NCI-H2107 (cell line): ENCODE data around the gene SEC24C.
"Not testable (repeated sequence)": the region's sequence is repeated elsewhere in the genome, so short reads cannot be mapped to it uniquely, and the experiment has no call there.

Experiments used
- DNase-seq: peaks from one replicate; lab custom pipeline; 2025; lab: John Stamatoyannopoulos, UW

SEC24C gene

GRCh38 chr10:73796035-73796434 is 51.9 kb downstream of the SEC24C start:
- DNase-seq = not testable (repeated sequence)

DNA sequence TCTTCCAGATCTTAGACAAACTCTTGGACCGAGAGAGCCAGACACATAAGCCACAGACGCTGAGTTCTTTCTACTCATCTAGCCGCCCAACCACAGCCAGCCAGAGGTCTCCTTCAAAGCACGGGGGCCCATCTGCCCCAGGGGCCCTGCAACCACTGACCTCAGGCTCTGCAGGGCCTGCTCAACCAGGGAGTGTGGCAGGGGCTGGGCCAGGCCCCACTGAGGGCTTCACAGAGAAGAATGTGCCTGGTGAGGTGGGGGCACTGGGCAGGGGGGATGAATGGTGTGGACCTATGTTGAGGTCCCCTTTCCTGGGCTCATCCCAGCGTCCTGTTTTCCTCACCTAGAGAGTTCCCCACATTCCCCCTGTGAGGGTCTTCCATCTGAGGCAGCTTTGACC is 52.6 kb downstream of the SEC24C start:
- no peak for DNase-seq

DNA sequence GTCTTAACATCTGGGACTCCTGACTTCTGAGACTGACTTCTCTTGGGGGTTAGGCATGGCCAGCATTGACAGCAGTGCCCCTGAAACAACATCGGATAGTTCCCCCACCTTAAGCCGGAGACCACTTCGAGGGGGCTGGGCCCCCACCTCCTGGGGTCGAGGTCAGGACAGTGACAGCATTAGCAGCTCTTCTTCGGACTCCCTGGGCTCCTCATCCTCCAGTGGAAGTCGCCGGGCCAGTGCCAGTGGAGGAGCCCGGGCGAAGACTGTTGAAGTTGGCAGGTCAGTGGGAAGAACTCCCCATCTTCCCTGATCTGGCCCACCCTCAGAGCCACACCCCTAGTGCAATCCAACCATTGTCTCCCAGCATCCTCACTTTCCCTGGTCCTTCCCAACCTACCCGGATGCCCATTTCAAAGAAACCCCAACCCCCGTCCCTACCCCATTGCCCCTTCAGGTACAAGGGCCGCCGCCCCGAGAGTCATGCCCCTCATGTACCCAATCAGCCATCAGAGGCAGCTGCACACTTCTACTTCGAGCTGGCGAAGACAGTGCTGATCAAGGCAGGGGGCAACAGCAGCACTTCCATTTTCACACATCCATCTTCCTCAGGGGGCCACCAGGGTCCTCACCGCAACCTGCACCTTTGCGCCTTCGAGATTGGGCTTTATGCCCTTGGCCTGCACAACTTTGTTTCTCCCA is 53.3 kb downstream of the SEC24C start:
- no peak for DNase-seq

DNA sequence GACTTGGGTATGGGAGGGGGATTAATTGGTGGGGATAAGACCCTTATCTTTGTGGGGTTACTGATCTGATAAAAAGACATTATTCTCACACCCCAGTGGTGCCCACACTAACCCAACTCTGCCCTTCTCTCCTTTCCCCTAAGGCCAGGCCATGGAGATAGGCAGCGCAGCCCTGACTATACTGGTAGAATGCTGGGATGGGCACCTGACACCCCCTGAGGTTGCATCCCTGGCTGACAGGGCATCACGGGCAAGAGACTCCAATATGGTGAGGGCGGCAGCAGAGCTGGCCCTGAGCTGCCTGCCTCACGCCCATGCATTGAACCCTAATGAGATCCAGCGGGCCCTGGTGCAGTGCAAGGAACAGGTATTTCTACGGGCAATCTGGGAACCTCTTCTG is 53.9 kb downstream of the SEC24C start:
- no peak for DNase-seq

DNA sequence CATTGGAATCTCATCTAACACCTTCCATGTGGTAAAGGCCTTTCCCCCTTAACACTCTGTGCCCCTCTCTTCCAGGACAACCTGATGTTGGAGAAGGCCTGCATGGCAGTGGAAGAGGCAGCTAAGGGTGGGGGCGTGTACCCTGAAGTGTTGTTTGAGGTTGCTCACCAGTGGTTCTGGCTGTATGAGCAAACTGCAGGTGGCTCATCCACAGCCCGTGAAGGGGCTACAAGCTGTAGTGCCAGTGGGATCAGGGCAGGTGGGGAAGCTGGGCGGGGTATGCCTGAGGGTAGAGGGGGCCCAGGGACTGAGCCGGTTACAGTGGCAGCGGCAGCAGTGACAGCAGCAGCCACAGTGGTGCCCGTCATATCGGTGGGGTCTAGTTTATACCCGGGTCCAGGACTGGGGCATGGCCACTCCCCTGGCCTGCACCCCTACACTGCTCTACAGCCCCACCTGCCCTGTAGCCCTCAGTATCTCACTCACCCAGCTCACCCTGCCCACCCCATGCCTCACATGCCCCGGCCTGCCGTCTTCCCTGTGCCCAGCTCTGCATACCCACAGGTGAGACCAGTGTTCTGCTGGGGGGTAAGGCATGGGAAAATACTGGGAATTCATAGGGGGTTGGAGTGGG is 54.9 kb downstream of the SEC24C start:
- no peak for DNase-seq

DNA sequence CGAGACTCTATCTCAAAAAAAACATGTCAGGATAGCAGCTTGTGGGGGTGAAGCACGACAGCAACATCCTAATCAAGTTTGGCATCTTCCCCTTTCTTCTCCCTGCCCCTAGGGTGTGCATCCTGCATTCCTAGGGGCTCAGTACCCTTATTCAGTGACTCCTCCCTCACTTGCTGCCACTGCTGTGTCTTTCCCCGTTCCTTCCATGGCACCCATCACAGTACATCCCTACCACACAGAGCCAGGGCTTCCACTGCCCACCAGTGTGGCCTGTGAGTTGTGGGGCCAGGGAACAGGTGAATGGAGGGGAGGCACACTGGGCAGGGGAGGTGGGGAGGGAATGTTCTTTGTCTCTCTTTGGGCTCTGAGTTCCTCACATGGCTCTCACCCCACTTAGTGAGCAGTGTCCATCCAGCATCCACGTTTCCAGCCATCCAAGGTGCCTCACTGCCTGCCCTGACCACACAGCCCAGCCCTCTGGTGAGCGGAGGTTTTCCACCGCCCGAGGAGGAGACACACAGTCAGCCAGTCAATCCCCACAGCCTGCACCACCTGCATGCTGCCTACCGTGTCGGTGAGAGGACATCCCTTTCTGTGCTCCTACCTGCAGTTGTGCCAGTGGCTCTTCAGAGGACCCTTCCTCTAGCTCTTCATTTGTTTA is 55.9 kb downstream of the SEC24C start:
- DNase-seq = no peak

- DNase-seq = no peak
Observed at GRCh38 chr10:73800560-73801252, 56.5 kb downstream of the SEC24C start.

- no peak for DNase-seq
Observed at GRCh38 chr10:73801253-73801590, 57.0 kb downstream of the SEC24C start.

- no peak for DNase-seq
Observed at GRCh38 chr10:73802276-73802991, 58.3 kb downstream of the SEC24C start.

- DNase-seq = no peak
Observed at GRCh38 chr10:73803680-73804286, 59.6 kb downstream of the SEC24C start.

DNA sequence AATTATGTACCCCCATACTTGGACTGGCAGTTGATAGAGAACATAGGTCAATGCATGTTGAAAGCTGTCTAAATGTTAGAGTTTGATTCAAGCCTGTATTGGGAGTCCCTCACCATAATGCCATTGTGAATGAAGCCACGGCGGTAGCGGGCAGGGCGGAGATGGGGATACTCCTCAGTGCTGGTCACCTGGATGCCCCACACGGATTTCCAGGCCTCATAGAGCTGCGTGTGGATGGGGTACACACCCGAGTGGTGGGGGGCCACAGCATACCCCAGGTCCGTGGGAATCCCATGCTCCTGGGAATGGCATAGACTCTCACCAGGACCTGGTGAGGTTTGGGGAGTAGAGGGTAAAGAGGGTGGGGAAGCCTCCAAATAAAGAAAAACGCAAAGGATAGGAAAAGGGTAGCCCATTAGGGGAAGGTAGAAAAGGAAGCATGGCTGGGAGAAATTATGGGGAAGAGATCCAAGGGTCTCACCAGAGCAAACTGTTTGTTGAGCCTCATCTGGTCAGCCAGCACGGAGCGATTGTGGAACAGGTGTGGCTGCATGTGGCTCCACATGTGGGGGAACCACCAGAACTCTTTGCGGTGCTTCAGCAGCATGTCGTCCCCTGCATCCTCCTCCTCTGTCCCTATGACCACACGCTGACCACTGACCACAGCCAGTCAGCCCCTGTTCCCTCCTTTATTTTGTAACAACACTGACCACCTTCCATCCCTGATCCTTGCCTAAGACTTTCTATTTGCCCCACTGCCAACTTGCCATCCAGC is 62.2 kb downstream of the SEC24C start:
- no peak for DNase-seq

DNA sequence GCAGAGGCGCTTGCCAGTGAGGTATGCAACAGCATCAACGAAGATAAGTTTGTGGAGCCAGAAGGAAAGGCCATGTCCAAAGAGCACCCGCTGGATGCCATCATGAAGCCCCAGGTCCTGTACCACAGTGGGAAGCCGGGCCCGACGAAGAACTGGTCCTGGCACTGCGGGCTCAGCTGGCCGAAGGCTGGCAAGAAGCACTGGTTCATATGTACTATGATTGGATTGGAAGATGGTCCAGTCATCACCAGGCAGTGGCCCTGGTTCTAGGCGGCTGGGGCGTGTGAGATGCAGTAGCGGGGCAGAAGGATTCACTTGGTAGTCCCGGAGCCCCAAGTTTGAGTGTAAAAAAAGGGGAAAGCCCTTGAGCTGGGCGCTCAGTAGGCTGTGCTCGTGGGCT is 63.3 kb downstream of the SEC24C start:
- DNase-seq = no peak

DNA sequence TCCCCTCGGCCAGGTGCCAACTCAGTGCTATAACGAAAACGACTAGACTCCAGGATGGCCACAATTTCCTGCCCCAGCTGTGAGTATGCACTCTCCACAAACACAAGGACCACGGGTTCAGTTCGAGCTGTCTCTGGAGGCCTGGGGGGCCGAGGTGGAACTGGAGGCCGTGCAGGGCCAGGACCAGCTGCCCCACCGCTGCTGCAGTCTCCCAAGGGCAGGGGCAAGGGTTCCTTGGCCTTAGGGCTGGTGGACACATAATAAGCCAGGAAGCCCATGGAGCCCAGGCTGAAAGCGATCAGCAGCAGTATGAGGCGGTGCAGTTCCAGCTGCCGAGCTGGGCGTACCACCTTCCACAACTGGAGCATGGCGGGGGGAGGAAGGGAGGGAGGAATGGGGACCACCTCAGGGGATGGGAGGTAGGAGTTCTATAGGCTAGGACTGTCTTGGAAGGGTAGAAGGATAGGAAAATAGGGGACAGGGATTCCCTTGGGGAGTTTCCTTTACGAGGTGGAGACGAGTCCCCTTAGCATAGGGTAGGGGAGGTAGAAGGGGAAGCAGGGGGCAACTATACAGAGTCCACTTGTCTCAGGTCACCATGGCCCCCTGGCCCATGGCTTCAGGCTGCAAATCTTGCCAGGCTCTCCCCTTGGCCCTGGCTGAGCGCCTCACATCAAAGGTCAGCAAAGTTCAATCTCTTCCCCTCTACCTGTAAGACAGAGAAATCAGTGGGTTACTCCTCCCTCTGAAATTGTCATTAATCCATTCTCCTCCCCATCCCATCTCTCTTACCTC is 64.0 kb downstream of the SEC24C start:
- no peak for DNase-seq

DNA sequence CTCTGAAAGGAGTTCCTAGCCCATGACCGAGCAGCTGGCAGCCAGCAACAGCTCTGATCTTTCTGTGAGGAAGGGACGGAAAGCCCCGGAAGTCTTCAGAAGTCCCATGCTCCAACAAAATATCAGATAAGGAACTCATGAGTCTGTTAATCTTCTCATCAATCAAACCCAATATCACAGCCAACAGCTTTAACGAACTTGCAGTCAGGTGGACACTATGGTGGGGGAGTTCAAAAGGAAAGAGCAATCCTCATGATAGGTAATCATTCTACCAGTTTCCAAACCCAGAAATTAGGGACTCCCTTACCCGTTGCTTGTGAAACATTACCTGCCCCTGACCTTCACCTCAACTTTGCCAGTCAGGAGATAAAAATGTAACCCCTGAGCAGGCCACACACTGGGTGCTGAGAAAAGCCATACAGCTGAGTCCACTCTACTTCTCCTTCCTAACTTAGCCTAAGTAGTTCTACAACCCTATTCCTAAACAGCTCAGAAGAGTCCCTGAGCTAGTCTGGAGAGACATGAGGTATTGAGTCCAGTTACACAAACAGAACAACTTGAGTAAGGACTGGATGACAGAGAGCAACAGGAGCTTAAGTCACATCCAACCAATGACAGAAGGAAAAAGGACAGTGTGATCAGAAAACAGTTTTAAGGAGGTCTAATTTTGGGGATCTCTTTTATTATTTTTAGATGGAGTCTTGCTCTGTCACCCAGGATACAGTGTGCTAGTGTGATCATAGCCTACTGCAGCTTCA is 65.1 kb downstream of the SEC24C start:
- no peak for DNase-seq

DNA sequence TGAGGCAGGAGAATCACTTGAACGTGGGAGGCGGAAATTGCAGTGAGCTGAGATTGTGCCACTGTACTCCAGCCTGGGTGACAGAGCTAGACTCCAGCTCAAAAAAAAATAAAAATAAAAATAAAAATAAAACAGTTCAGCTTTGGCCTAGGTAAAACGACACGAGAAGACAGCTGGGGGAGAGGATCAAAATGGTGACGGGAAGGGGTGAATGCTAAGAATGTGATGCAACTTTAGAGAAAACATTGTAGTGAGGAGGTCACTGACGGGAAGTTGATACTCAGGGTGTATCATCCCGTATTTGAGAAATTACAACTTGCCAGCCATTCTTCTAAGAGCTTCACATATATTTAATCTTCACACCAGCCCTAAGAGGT is 66.2 kb downstream of the SEC24C start:
- no peak for DNase-seq

DNA sequence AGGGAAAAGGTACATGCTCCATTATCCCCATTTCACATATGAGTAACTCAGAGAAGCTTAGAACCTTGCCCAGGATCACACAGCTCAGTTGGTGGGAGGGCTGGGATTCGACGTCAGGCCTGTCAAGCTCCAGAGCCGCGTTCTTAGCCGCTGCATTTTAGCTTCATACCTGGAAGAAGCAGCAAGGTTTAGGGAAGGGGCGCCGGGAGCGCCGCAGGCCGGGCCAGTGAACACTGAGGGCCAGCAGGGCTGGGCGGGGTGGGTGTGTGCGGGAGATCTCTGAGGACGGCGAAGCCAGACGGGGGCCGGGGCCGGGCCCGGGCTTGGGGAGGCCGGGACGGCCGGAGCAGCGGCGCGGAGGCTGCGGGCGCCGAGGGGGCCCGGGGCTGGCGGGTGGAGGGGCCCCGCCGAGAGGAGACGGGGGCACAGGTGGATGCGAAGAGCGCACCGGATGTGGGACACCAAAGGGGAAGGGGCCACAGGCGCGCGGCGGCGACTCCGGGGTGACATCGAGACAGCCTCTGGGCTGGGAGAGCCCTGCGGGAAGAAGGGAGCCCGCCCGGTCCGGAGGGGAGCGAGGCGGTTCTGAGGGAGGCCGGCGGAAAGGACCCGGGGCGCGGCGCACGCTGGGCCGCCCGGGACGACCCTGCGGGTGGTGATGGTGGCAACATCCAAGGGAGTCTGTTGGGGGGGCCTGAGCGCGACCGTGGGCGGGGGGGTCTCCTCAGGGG is 66.7 kb downstream of the SEC24C start:
- no peak for DNase-seq

- no peak for DNase-seq
Observed at GRCh38 chr10:73812657-73813056, 68.5 kb downstream of the SEC24C start.

- DNase-seq = no peak
Observed at GRCh38 chr10:73813333-73813732, 69.2 kb downstream of the SEC24C start.
